ENCODE data around the gene VILL.
"Not testable (repeated sequence)": the region's sequence is repeated elsewhere in the genome, so short reads cannot be mapped to it uniquely, and the experiment has no call there.

VILL gene

DNA sequence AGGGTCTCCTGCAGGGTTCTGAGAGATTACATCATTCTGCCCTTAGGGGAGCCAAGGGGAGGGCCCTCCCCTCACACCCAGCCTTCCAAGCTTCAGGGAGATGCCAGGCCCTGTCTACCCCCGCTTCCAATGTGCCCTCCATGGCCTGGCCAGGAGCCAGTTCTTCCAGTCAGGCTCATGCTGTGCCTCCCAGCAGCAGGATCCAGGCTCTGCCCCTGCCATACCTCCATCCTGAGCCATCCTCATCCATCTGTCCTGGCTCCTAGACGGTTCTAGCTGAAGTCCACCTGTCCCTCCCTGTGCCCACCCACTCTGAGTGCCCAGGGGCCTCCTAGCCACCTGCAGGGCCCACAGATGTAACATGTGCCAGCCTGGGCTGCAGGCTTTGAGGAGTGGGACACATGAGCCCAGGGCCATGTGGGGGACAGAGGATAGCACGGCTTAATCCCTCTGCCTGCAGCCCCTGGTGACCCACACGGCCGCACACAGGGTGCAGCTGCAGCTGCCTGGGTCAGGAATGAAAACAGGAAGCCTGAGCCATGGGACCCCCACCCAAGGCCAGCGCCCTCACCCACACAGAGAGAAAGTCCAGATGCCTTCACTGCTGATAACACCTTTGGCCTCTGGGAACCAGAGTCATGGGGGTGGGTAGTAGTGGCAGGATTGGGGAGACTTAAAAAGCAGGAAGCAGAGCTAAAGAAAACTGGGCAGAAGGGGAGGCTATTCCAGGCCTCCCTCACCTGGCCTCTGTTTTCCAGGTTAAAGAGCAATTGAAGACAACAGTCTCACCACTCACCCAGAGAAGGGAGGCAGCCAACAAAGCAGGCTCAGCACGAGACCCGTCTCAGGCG lies 27.1 kb downstream of the VILL start:
- DNase-seq (ENCODE audit: low spot score), result no peak

GRCh38 chr3:38018296-38019266 lies 28.0 kb downstream of the VILL start:
- DNase-seq (ENCODE audit: low spot score), result no peak

- DNase-seq (ENCODE audit: low spot score), result no peak
These were observed 29.2 kb downstream of the VILL start for GRCh38 chr3:38019658-38020341.

- no peak for DNase-seq (ENCODE audit: low spot score)
These were observed 29.7 kb downstream of the VILL start for GRCh38 chr3:38020342-38020726.

GRCh38 chr3:38021196-38021595 lies 30.6 kb downstream of the VILL start:
- no peak for DNase-seq (ENCODE audit: low spot score)

DNA sequence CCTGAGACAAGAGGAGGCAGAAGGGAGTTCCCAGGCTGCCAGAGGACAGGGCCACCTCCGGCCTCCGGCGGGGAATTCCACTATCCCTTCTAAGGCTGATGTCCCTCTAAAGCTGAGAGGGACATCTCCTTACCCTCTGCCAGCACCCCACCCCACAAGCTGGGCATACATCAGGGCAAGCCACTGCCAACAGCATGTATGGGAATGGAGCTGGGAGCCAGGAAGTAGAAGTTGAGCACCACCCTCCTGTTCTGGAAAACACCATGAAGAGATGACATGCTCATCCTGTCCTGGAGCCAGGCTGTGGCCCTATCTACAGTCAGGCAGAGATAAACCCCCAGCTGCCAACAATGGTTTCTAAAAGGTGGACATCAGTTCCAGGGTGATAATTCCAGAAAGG lies 31.7 kb downstream of the VILL start:
- no peak for DNase-seq (ENCODE audit: low spot score)

DNA sequence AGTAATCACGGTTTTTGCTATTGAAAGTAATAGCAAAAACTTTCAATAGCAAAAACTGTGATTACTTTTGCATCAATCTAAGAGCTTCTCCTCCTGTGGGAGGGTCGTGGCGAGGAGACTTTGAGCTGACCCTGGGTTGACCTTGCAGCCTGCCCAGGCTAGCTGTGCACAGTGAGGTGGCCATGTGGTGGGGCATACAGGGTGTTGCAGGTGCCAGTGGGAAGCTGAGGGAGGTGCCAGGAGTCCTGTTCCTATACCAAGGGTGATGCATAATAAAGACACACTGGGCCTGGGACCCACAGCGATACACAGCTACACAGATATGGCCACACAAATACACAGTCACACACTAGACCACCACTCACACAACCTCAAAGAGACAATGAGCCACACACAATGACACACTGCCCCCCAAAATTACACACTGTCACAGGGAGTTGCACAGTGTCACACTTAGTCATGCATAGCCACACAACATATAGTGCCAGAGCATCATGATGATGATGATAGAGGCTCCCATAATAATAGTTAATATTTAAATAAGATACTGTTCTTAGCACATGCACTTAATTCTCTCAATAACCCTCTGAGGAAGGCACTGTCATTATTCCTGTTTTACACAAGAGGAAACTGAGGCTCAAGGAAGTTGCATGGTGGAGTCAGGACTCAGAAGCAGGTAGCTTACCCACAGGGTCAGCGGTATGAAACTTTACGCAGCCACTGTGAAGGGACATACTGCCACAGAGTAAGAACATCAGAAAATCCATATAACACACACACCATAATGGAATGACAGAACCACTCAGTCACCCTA lies 32.5 kb downstream of the VILL start:
- DNase-seq (ENCODE audit: low spot score), result no peak

DNA sequence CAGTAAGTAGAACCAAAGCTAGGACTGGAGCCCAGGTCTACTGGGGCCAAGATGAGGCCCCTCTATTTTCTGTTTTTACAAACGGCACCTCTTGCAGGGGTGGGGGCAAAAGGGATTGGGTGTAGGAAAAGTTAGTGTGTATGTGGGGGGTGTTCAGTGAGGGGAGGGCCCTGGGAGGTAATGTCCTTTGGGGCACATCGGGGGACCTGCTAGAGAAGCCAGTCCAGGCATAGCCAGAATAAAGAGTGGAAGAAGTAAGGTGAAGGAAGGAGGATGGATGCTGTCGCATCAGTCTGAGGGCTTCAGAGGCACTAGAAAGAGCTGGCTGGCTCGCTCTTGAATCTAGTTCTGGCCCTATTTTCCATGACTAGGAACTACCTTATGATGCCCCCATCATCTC lies 36.3 kb downstream of the VILL start:
- no peak for DNase-seq (ENCODE audit: low spot score)

DNA sequence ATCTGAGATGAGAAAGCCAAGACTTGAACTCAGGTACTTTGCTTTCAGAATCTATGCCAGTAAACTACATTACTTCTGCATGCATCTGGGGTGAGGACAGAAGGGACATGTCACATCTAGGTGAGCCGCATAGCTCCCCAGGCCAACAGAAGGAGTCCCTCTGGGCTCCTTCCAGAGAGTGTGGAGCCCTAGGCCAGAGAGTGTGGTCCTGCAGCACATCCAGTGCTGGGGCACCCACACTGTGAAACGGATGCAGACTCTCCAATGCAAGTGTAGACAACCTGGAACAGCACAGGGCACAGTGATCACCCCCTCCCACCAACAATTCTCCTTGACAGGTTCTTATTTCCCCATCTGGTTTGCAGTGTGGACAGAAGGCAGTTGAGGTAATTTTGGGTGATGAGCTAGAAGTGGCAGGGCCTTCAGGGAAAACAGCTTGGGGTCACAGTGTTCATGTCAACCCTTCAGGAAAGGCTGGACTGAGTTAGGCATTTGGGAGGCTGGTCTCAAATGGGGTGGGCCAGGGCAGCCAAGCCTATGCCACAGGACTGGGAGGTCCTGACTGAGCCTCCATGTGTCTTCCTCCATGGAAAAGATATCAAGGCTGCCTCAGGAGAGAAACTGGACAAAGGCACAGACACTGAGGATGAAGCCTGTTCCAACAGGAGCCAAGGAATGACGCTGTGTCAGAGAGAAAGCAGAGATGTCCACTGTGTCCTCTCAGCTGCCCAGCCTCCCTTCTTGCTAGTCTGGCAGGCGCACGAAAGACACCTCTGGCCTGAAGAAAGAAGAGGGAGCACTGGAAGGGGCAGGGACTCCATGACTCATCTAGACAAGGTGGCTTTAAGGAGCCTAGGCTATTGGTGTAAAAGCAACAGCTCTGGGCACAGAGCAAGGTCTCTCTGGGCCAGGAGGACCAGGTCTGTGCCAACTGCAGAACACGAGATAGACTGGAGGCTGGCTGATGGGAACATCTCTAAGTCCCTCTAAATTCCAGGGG lies 37.2 kb downstream of the VILL start:
- no peak for DNase-seq (ENCODE audit: low spot score)

- no peak for DNase-seq (ENCODE audit: low spot score)
These were observed 38.2 kb downstream of the VILL start for GRCh38 chr3:38028621-38029361.

- DNase-seq (ENCODE audit: low spot score), result no peak
These were observed 39.0 kb downstream of the VILL start, which contains the start of gene PLCD1 for GRCh38 chr3:38029400-38030125. Gene PLCD1 (minus strand): TSS chr3:38029642. CDS start chr3:38029539, 103 bp downstream.

GRCh38 chr3:38030126-38031021 lies 39.8 kb downstream of the VILL start:
- no peak for DNase-seq (ENCODE audit: low spot score)

DNA sequence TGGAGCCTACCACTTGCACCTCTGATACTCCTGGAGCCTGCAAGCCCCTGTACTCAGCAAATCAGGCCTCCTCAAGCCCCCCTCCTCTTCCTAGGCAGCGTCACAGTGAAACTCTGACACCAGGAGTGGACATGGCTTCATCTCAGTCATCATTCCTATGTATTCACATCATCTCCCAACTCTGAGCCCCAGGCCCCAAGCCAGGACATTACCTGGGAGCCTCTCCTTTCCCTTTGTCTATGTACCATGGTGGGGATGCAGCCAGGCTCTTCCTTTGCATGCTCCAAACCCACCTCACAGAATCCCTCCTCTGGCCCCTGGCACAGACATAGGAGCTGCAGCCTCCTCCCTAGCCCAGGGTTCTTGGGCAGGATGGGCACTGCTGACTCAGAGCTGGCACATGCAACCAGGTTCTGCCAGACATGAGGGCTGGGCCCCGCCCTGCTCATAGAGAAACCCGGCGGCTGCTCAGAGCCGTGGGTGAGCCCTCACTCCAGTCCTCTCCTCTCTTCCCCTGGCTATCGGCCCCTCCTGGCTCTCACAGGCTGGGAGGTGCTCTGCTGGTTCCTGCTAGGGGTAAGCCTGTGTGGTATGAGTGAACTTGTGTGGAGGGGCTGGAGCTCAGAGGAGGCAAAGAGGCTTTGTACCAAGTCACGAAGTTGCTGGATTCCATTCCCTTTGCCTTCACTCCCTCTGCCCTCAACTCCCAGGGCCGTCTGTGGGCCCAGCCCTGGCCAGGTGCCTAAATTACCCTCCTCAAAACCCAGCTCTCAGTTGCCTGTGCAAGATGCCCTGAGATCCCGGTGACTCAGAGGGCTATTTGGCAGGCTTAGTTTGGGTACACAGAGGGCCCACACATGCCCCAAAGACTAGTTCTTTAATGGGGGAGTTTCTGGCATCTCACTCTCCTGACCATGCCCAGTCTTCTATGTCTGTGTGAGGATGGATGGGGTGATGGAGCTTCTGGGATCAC lies 40.7 kb downstream of the VILL start:
- no peak for DNase-seq (ENCODE audit: low spot score)

- no peak for DNase-seq (ENCODE audit: low spot score)
These were observed 41.8 kb downstream of the VILL start for GRCh38 chr3:38032328-38032865.

GRCh38 chr3:38033586-38033985 lies 43.0 kb downstream of the VILL start:
- not testable (repeated sequence) for DNase-seq (ENCODE audit: low spot score)

DNA sequence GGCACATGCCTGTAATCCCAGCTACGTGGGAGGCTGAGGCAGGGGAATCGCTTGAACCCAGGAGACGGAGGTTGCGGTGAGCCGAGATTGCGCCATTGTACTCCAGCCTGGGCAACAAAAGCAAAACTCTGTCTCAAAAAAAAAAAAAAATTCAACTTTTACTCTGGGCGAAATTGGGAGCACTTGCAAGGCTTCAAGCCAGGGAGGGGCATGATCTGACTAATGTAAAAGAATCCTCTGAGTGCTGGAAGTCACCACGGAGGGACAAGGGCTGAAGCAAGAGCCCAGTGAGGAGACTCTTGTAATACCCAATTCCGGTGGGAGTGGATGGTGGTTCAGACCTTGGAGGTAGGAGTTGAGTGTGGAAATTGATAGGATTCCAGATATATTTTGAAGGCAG lies 43.7 kb downstream of the VILL start:
- not testable (repeated sequence) for DNase-seq (ENCODE audit: low spot score)
